HG03469 (cell line): ENCODE results near the gene PCDH15.
"Not testable (repeated sequence)": the region's sequence is repeated elsewhere in the genome, so short reads cannot be mapped to it uniquely, and the experiment has no call there.

Source experiments
- ATAC-seq: cut with Tn5 transposase; IDR thresholded peaks from one replicate; pipeline ENCODE4 v1.9.1; 2021; ENCODE audit warnings: mild to moderate bottlenecking, moderate library complexity, moderate number of reproducible peaks; ENCODE audit not compliant: unreplicated experiment

Gene PCDH15

DNA sequence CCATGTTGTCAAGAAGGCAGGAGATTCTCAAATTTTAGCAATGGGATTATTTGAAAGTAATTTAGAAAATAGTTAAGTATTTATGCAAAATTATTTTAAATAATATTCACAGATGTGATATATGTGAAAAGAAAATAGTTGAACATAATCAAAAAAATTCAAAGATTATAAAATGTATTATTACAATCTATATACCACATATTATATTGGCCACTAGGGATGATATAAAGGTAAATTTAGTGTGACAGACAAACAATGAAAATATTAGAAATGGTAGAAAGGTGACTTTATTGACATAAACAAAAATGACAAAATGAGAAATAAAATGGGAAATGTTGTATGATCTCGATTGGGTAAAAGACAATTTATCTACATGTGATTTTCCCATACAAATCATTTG, 385.5 kb downstream of the PCDH15 start:
- ATAC-seq: no peak

DNA sequence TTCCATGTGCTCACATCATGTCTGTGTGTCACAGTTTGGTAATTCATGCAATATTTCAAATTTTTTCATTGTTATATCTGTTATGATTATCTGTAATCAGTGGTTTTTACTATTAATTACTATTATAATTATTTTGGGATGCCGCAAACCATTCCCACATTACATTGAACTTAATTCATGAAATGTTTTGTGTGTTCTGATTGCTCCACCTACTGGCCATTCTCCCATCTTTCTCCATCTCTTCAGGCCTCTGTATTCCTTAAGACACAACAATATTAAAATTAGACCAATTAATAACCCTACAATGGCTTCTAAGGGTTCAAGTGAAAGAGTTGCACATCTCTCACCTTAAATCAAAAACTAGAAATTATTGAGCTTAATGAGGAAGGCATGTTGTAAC, 398.5 kb downstream of the PCDH15 start:
- no peak for ATAC-seq

DNA sequence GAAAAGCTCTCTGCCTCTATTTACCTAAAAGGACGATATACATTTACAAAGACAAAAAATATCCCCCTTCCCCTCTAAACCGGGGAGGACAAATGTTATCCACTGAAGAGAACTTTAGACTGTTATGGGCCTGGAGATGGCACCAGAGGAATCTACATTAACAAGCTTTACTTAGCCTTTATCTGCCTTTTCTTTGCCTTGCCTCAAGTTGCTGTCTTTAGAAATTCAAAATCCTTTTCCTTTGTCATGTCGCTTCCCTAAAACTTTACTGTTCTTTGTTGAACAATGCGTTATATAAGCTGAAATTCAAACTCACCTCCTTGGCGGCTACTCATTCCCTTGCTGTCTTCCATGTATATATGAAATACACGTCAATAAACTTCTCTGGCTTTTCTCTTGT, 405.0 kb downstream of the PCDH15 start:
- no peak for ATAC-seq

DNA sequence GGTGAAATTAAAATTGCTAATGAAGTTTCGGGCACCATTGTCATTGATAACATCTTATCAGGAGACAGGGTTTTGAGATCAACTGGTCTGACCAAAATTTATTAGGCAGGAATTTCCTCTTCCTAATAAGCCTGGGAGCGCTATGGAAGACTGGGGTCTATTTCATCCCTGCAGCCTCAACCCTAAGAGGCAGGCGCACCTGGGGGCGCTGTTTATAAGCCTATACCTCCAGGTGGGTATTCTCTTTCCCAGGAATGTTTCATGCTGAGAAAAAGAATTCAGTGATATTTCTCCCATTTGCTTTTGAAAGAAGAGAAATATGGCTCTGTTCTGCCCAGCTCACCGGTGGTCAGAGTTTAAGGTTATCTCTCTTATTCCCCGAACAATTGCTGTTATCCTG, 406.4 kb downstream of the PCDH15 start:
- not testable (repeated sequence) for ATAC-seq

DNA sequence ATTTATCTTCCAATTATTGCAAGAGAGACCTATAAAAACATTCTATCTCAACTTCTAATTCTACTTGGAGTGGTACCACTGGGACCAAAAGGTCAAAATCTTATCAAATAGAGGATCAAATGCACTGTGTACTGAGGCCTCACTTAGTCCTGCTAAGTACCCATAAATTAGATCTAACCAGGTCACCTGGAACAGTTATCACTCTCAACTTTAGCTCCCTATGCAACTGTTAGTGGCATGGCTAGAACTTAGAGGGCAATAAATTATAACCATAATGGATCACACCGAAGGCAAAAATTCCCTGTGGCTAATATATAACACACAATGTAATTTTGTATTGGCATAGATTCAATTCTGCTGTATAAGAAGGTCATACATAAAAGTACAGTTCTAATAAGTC, 428.9 kb downstream of the PCDH15 start:
- ATAC-seq: no peak

DNA sequence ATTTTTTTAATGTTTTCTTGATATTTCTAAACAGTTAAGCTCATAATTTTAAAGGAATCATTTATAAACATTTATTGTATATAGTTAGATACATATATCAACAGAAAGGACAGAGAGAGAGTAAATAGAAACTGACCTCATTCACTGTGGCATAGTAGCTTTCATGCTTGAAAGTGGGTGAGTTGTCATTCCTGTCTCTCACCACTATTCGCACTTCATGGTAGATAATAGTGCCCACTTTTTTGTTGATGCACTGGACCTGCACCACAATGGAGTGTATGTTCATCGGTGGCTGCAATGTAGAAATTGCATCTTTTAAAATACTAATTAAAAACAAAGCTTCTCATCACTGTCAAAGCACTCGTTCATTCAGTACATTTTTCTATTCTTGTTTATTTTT, 432.0 kb downstream of the PCDH15 start:
- no peak for ATAC-seq

DNA sequence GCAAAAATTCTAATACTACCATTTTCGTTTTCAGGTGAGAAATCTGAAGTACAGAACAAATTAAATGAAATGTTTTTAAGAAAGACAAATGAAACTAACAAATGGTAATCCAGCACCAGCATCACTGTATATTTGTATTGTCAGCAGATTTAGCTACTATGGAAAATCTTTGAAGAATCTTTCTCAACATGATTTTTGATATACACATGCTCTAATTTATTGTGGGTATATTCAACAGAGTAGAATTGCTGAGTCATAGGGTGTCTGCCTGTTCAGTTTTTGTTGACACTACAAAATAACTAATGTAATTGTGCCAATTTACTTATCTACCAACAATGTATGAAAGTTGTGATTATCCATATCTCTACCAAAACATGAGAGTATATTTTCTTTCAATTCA, 437.6 kb downstream of the PCDH15 start:
- ATAC-seq: no peak

DNA sequence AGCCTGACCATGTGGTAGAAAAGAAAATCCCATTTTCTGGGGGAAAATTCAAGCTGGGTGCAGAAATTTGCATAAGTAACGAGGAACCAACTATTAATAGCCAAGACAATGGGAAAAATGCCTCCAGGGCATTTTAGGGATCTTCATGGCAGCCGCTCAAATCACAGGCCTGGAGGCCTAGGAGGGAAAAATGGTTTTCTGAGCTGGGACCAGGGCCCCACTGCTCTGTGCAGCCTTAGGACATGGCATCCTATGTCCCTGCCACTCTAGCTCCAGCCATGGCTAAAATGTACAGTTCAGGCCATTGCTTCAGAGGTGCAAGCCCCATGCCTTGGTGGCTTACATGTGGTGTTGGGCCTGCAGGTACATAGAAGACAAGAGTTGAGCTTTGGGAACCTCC, 459.0 kb downstream of the PCDH15 start:
- no peak for ATAC-seq

DNA sequence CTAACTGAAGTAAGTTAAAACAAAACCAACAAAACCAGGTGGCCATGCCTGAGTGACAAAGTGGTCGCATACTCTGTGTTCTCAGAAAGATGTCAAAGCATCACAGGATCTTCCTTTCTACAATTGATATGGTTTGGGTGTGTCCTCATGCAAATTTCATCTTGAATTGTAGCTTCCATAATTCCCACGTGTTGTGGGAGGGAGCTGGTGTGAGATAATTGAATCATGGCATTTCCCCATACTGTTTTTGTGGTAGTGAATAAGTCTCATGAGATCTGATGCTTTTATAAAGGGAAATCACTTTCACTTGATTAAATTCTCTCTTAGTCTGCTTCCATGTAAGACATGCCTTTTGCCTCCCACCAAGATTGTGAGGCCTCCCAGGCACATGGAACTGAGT, 465.7 kb downstream of the PCDH15 start:
- ATAC-seq: no peak

DNA sequence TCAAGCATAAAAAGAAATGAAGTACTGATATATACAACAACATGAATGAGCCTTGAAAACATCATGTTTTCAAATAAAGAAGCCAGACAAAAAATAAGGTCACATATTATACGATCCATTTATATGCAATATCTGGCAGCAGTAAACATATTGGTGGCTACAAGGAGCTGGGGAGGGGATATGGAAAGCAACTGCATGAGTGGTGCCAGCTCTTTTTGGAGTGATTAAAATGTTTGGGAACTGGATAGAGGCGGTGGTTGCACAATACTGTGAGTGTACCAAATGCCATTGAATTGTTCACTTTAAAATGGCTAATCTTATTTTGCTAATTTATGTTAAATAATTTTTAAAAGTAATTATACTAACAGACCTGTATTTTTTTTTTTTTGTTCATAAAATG, 481.7 kb downstream of the PCDH15 start:
- ATAC-seq: no peak

DNA sequence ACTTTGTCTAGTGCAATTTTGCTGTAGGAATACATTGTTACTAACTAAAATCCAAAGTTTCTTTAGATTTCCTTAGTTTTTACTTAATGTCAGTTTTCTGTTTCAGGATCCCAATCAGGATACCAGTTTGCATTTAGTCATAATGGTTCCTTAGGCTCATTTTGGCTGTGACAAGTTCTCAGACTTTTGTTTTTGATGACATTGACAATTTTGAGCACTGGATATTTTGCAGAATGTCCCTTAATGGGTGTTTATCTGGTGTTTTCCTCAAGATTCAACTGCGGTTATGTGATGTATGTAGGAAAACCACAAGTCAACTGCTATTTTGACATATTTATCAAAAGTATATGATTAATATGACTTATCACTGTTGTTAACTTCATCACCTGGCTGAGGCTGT, 482.6 kb downstream of the PCDH15 start:
- no peak for ATAC-seq

DNA sequence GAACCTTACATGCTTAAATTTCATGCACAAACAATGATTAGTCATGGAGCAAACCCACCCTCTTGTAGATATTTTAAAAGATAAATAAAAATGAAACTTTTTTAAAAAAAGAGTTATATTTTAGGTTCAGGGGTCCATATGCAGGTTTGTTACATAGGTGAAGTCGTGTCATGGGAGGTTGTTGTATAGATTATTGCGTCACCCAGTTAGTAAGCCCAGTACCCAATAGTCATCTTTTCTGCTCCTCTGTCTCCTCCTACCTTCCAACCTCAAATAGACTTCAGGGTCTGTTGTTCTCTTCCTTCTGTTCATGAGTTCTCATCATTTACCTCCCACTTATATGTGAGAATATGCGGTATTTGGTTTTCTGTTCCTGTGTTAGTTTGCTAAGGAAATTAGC, 486.6 kb downstream of the PCDH15 start:
- ATAC-seq: no peak

DNA sequence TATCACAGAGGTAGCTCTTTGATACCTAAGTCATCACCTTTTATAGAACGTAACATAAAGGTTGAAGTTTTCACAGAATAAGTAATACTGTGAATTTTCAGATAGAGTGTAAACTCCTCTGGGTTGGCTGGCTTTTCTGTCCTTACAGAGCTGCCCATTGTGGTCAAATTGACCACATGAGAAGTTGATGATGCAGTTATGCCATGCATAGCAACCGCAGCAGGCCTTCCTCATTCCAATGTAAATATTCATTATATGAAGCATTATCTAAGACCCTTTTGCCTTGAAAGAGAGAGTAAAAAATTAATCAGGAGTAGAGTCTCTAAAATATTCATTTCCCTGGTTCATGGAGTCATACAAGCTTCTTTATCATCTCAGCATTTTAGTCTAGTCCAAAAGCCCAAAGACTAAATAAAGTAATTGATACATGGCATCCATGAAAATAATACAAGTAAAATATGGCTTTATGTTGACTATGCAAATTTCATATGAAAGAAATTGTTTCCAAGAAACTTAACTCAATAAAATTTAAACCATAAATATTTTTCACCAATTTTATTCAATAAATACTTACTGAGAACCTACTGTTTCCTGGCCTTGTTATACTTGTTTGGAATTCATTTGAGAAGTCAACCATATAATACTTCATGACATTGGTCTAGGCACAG, 516.4 kb downstream of the PCDH15 start:
- no peak for ATAC-seq

DNA sequence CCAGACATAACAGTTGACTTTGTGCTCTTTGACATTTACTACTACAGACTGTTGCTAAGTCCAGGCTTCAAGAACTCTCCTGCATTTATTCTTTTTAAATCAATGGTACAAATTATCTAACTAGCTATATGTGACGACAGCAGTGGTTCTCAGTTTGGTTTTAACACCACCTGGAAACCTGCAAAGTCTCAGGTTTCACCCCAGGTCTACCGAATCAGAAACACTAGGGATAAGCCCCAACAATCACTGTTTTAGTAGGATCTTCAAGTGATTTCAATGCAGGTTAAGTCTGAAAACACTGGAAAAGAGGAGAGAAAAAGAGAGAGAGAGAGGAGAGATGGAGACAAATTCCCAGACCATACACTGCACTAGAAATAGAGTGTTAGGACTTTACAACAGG, 519.0 kb downstream of the PCDH15 start:
- no peak for ATAC-seq

DNA sequence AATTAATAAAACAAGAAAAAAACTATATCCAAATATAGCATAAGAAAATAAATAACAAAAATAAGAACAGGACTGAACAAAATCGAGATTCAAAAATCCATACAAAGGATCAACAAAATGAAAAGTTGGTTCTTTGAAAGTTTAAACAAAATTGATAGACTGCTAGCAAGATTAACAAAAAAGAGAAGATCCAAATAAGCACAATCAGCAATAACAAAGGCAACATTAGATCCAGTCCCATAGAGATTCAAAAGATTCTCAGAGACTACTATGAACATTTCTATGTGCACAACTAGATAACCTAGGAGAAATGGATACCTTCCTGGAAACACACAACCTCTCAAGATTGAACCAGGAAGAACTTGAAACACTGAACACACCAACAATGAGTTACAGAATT, 534.6 kb downstream of the PCDH15 start:
- ATAC-seq: no peak

DNA sequence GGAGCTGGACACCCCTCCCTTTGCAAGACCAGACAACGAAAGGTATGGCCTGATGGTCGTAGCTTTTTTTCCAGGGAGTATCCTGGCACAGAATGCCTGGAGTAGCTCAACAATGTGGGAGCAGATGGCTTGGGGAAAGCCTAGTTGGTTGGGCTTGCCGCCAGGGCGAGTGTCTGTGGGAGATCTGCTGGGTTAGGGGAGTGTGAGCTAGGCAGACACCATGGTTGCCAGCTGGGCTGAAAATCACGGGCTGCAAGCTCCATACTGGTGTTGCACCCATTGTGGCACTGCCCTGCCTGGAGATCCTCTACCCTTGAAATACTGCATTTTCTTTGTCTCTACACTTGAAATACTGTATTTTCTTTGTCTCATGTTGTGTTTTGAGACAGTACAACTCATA, 538.3 kb downstream of the PCDH15 start:
- ATAC-seq: no peak

DNA sequence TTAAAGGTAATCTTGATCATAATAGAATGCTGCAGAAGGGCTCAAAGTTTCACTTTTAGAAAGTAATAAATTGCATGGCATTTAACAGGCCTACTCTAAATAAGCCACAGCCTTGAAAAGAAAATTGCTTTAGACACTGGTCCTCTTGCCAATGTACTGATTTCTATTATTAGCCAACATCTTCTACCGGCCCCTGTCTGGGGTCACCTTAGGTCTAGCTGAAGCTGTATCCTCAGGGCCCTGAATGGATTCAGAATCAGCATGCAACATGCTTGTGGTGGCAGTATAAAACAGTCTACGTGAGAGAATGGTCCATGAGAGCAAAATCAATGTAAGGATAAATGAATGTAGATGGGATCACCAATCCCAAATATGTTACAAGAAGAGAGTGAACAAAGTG, 541.9 kb downstream of the PCDH15 start:
- ATAC-seq: no peak

DNA sequence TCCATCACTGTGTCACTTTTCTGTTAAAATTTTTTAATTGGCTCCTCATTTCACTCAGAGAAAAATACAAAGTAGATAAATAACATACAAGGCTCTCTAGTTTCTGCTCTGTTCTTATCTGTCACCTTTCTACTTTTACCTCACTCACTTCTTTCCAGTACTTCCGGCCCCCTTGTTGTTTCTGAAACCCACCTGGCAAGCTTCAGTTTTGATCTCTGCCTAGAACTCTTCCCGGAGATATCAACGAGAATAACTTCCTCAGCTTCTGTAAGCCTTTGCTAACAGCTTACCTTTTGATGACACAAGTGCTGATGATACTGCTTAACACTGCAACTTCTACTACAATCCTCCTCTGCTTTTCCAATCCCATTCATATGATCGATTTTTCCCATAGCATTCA, 566.2 kb downstream of the PCDH15 start:
- no peak for ATAC-seq

DNA sequence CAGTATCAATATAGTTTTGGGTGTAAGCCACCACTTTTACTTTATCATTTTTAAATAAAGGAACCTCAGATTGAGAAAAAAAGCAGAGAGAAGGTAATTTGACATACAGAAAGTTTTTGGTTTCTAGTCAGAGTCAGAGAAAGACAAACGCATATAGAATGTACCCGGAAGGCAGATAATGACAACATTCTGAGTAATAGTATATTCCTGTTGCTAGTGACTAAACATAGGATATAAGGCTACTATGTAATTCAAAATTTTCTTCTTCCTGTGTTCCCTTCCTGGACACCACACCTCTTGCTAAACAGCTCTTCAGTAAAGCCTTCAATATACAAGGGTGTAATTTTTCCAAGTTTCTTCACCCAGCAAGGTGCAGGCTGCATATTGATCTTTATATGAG, 597.6 kb downstream of the PCDH15 start:
- no peak for ATAC-seq

DNA sequence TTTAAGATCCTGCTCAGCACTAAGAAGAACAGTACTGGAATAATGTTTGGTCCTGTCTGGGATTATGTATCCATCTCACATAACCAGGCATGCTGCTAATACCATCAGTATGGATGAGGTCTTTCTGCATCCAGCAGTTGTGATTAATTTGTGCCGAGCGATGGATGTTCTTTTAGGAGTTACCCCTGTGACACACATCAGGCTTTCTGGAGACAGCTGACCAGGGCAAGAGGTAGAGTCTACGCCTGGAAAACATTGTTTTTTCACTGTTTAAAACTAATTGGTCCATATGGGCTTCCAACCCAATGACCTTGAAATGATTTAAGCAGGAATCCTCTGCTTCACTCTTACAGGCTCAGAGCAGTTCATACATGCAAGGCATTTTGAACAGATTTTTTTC, 603.0 kb downstream of the PCDH15 start:
- ATAC-seq: no peak

DNA sequence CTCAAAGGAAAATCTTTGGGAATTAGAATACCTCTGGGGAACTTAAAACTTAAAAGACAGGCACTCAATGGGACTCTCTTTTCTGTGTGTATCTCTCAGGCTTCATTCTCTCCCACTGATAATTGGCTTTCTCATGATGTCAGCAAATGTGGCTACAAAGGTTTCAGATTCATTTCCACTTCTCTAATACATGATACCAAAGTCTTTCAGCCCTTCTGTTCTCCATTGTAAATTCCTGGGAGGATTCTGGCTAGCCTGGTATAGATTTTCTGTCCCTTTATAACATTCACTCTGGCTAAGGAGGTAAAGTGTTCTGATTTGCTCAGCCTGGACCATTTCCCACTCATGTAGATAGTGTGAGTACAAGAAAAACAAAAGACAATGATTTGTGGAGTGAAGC, 606.2 kb downstream of the PCDH15 start:
- ATAC-seq: no peak

DNA sequence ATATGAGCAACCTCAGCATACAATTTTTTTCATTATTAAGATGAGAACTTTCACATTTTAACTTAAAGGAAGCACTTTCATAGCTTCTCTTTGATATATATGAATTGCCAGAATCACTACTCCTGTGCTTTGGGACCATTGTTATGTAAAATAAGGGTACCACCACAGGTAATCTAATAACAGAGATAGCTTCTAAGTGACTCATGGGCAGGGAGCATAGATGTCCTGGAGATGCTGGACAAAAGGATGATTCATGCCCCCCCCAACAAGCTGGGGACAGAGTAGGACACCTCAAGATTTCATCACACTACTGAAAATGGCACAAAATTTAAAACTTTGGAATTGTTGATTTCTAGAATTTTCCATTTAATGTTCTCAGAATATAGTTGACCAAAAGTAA, 641.1 kb downstream of the PCDH15 start:
- ATAC-seq: no peak

DNA sequence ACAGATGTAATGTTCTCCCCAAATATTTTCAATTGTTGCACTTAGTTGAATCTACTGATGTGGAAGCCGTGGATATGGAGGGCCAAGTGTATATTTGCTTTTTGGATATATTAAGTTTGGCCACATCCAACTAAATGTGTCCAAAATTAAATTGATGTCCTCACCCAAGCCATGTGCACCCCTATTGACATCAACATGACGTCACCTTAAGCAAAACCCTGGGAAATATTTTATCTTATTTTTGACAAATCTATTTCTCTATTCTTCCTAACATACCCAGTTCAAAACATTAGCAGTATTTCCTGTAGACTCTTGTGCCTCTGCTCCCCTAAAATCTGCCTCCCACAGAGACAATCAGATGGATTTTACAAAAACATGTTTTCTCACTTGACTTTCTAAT, 652.5 kb downstream of the PCDH15 start:
- ATAC-seq: no peak
